Esophagus squamous epithelium (tissue), 4 donors: ENCODE measurements around the gene TBC1D1.

Source experiments
- CTCF ChIP-seq, 6 experiments: fragments of 450-650 bp in 4 of 6; fragments of 200-600 bp in 2 of 6; sonication (generic) in 2 of 6; IDR thresholded peaks; one replicate each; pipeline ENCODE4 v1.5.1; 2016 to 2019; ENCODE audit warnings: antibody characterized with exemption in 6 of 6, mild to moderate bottlenecking in 4 of 6, moderate library complexity in 4 of 6
- POLR2A ChIP-seq, 4 donors: fragments of 450-650 bp; IDR thresholded peaks; one replicate each; pipeline ENCODE4 v1.6.1; 2017; ENCODE audit warnings: antibody characterized with exemption in 4 of 4, mild to moderate bottlenecking in 4 of 4, moderate library complexity in 3 of 4

GRCh38 chr4:38155589-38156294 is 264.9 kb downstream of the TBC1D1 start:
- TF ChIP-seq CTCF (IDR thresholded peaks at IDR 0.05) (no peak), POLR2A (IDR thresholded peaks at IDR 0.05) (no peak)
